Measurements from ENCODE around the gene EFNA3. TPM values are rescaled to one million over a fixed set of nuclear protein-coding genes. Genes with fewer than 3 reads are reported as not detected.

The EFNA3 gene
- total and polyA plus RNA-seq, 2 donors (not counting 3 experiments of a cell fraction or from before 2014, with no cell fraction given), result 2.2 to 2.5 TPM

DNA sequence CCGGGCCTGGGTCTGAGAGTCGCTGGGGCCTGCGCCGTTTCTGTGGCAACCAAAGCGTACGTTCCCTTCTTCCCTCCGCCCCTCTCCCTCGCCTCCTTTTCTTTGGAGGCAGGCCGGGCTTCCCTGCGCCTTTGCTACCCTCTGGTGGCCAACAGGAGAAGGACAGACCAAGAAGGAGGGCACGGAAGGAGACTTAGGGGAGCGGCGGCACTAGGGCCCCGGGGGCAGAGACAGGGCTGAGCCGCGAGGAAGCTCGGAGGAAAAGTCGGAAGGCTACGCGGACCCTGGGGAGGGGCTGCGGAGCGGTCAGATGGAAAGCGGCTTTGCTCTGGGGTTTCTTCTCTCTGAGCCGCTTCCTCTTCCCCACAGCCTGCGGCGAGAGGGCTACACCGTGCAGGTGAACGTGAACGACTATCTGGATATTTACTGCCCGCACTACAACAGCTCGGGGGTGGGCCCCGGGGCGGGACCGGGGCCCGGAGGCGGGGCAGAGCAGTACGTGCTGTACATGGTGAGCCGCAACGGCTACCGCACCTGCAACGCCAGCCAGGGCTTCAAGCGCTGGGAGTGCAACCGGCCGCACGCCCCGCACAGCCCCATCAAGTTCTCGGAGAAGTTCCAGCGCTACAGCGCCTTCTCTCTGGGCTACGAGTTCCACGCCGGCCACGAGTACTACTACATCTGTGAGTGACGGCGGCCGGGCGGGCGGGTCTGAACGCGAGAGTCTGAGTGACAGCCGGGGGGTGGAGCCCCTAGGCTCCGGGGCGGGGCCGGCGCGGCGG is 6.3 kb downstream of the EFNA3 start:
- peaks cover 26 to 36% of the 10 kb centered on the region in 2 experiments for H3K27me3 ChIP-seq (ENCODE audit: control insufficient read depth in 2 of 2, insufficient read depth in 2 of 2, low read length in 2 of 2)
- H3K9me1 ChIP-seq (replicated peaks; ENCODE audit: control insufficient read depth, extremely low read depth, insufficient read depth, low read length), result no peaks in the 10 kb centered on the region
- H3K27ac ChIP-seq (ENCODE audit: insufficient read depth, low read depth, low read length), result peak overlapping the region; percentile 45
- POLR2A ChIA-PET, result interaction anchor here (0.6 to 1.0 kb wide), 3 partner anchors 31 to 41 kb away, joined by 4 to 7 read pairs (median 4); partner anchors contain the start of gene ADAM15
- H2AFZ ChIP-seq (ENCODE audit: low read depth, low read length), result peak overlapping the region; percentile 79
- TF ChIP-seq POLR2A (IDR thresholded peaks at IDR 0.05; ENCODE audit: low read depth, low read length) (peak; percentile 31), POLR2AphosphoS5 (IDR thresholded peaks at IDR 0.05; ENCODE audit: insufficient read depth, low read depth, low read length) (peak; percentile 46), EZH2 (IDR thresholded peaks at IDR 0.05; ENCODE audit: borderline replicate concordance, low read depth, low read length, severe bottlenecking) (no peak)
- TF ChIP-seq, protein P1, sequence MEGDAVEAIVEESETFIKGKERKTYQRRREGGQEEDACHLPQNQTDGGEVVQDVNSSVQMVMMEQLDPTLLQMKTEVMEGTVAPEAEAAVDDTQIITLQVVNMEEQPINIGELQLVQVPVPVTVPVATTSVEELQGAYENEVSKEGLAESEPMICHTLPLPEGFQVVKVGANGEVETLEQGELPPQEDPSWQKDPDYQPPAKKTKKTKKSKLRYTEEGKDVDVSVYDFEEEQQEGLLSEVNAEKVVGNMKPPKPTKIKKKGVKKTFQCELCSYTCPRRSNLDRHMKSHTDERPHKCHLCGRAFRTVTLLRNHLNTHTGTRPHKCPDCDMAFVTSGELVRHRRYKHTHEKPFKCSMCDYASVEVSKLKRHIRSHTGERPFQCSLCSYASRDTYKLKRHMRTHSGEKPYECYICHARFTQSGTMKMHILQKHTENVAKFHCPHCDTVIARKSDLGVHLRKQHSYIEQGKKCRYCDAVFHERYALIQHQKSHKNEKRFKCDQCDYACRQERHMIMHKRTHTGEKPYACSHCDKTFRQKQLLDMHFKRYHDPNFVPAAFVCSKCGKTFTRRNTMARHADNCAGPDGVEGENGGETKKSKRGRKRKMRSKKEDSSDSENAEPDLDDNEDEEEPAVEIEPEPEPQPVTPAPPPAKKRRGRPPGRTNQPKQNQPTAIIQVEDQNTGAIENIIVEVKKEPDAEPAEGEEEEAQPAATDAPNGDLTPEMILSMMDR (IDR thresholded peaks at IDR 0.05; ENCODE audit: extremely low read depth in 1 of 2, insufficient read depth in 1 of 2, low read depth in 1 of 2, low read length in 2 of 2), result peak; percentile 79 to 90
- TF ChIP-seq, protein P2, sequence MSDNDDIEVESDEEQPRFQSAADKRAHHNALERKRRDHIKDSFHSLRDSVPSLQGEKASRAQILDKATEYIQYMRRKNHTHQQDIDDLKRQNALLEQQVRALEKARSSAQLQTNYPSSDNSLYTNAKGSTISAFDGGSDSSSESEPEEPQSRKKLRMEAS (IDR thresholded peaks at IDR 0.05; ENCODE audit: insufficient read depth, insufficient read length), result no peak
- BruUV-seq (replicated peaks), result no TSS peak
- no peaks in the 10 kb centered on the region for H4K20me1 ChIP-seq (replicated peaks; ENCODE audit: control insufficient read depth, extremely low read depth, insufficient read depth, low read length)
- H3K9ac ChIP-seq (replicated peaks; ENCODE audit: extremely low read depth, insufficient read depth, low read length), result peak overlapping the region; percentile 52
- FAIRE-seq (peak; percentile 98), DNase-seq (ENCODE audit: low read depth, low spot score) (peak; percentile 96)
- no peaks in the 10 kb centered on the region for H3K36me3 ChIP-seq (ENCODE audit: control insufficient read depth in 2 of 2, extremely low read depth in 1 of 2, insufficient read depth in 2 of 2, low read length in 2 of 2)
- no peaks in the 10 kb centered on the region for H3K9me3 ChIP-seq (replicated peaks; ENCODE audit: control insufficient read depth, insufficient read depth, low read length)
- dilution Hi-C loops (cut with MboI; ENCODE audit: extremely low pct_ligation_motif_present, low sequenced_read_pairs), result no loop called here
- peak overlapping the region; percentile 72 for H3K4me2 ChIP-seq (ENCODE audit: insufficient read depth, low read length)
- H3K4me1 ChIP-seq (ENCODE audit: control insufficient read depth, extremely low read depth, insufficient read depth, low read length), result peaks cover 12% of the 10 kb centered on the region
- H3K4me3 ChIP-seq (replicated peaks in 1 of 3; ENCODE audit: insufficient read depth in 1 of 3, low read depth in 1 of 3, low read length in 3 of 3), result peak overlapping the region; percentile 13 to 68 (median 48)
- CTCF ChIA-PET, result interaction anchor here (0.6 to 3.1 kb wide), 56 partner anchors 9 to 525 kb away, joined by 3 to 67 read pairs (median 5); partner anchors contain the start of genes ADAM15, DPM3, EFNA4 and KRTCAP2
- no peaks in the 10 kb centered on the region for H3K79me2 ChIP-seq (ENCODE audit: control insufficient read depth, insufficient read depth, low read length)
- intact Hi-C loops (cut with micrococcal nuclease), result loop anchor here (1.0 to 2.0 kb wide), 6 partner anchors 14 to 416 kb away; partner anchors contain the start of genes EFNA4 and ZBTB7B

All from endothelial cell of umbilical vein (primary cell).